Natural killer cell (primary cell): ENCODE results near the gene BEND4. TPM values are rescaled to one million over a fixed set of nuclear protein-coding genes. Genes with fewer than 3 reads are reported as not detected.

Source experiments
- ATAC-seq, 3 donors: fragments of 150-1000 bp in 2 of 3; fragments of 200-7000 bp in 1 of 3; cut with Tn5 transposase; 1 replicate in 1 of 3; 2 replicates in 2 of 3; pipeline ENCODE4 v1.10.0; 2021; ENCODE audit warnings: mild to moderate bottlenecking in 2 of 3, moderate library complexity in 2 of 3
- DNase-seq, 2 donors: peaks; one replicate each; pipeline versions ENCODE4 v3.0.0 to v3.0.0-alpha.2; 2013 to 2021; ENCODE audit warnings: mixed read lengths in 1 of 2
- H3K27ac ChIP-seq: one replicate; pipeline ENCODE4 v1.5.1; 2013; ENCODE audit warnings: mild to moderate bottlenecking, low read length
- H3K27me3 ChIP-seq: one replicate; pipeline ENCODE4 v1.6.1; 2013; ENCODE audit warnings: low read length; ENCODE audit not compliant: control insufficient read depth, insufficient read depth
- H3K36me3 ChIP-seq: one replicate; pipeline ENCODE4 v1.6.1; 2013; ENCODE audit warnings: low read length; ENCODE audit not compliant: control insufficient read depth, insufficient read depth
- H3K4me1 ChIP-seq: one replicate; pipeline ENCODE4 v1.6.1; 2013; ENCODE audit warnings: low read length; ENCODE audit not compliant: control insufficient read depth, insufficient read depth
- H3K4me3 ChIP-seq: one replicate; pipeline ENCODE4 v1.5.1; 2013; ENCODE audit warnings: low read length
- H3K9me3 ChIP-seq: one replicate; pipeline ENCODE4 v1.6.1; 2013; ENCODE audit warnings: low read length; ENCODE audit not compliant: control insufficient read depth, insufficient read depth
- H3K27ac Mint-ChIP-seq, 2 donors: one replicate each; pipeline ENCODE4 v1.8.0; 2022; ENCODE audit warnings: mild to moderate bottlenecking in 2 of 2, mixed read lengths in 2 of 2, moderate library complexity in 1 of 2
- H3K27me3 Mint-ChIP-seq, 2 donors: one replicate each; pipeline ENCODE4 v1.8.0; 2022; ENCODE audit warnings: low read depth in 2 of 2, mixed read lengths in 2 of 2
- H3K36me3 Mint-ChIP-seq: one replicate; pipeline ENCODE4 v1.8.0; 2022; ENCODE audit warnings: mixed read lengths
- H3K4me1 Mint-ChIP-seq, 2 donors: one replicate each; pipeline ENCODE4 v1.8.0; 2022; ENCODE audit warnings: mixed read lengths in 2 of 2
- H3K4me3 Mint-ChIP-seq: one replicate; pipeline ENCODE4 v1.8.0; 2022; ENCODE audit warnings: mild to moderate bottlenecking, moderate library complexity, mixed read lengths
- H3K9me3 Mint-ChIP-seq, 2 donors: one replicate each; pipeline ENCODE4 v1.8.0; 2022; ENCODE audit warnings: mixed read lengths in 2 of 2
- CTCF ChIP-seq: fragments of 200-600 bp; IDR thresholded peaks from one replicate; pipeline ENCODE4 v1.8.0; 2022; ENCODE audit warnings: antibody characterized with exemption
- WGBS: methylation state at CpG from one replicate; pipeline ENCODE4 v1.1.7; 2013; ENCODE audit warnings: missing lambda C conversion rate; ENCODE audit not compliant: insufficient coverage; 5-methylcytosine and 5-hydroxymethylcytosine counted together
- intact Hi-C: fragments of 100-400 bp; cut with micrococcal nuclease; formaldehyde crosslinking; loops from one replicate; pipeline ENCODE4 v1.14.2; 2022
- total RNA-seq, 4 donors: library from RNA; stranded (reverse); fragments of 120-200 nt in 1 of 4; gene quantifications; one replicate each; pipeline versions ENCODE4 v1.2.3 to v1.2.4, GENCODE V29; 2013 to 2022

Gene BEND4
- under 1 TPM; 0.23 to 0.45 (median 0.43) TPM for total RNA-seq
- total RNA-seq (2013): 3.1 TPM

DNA sequence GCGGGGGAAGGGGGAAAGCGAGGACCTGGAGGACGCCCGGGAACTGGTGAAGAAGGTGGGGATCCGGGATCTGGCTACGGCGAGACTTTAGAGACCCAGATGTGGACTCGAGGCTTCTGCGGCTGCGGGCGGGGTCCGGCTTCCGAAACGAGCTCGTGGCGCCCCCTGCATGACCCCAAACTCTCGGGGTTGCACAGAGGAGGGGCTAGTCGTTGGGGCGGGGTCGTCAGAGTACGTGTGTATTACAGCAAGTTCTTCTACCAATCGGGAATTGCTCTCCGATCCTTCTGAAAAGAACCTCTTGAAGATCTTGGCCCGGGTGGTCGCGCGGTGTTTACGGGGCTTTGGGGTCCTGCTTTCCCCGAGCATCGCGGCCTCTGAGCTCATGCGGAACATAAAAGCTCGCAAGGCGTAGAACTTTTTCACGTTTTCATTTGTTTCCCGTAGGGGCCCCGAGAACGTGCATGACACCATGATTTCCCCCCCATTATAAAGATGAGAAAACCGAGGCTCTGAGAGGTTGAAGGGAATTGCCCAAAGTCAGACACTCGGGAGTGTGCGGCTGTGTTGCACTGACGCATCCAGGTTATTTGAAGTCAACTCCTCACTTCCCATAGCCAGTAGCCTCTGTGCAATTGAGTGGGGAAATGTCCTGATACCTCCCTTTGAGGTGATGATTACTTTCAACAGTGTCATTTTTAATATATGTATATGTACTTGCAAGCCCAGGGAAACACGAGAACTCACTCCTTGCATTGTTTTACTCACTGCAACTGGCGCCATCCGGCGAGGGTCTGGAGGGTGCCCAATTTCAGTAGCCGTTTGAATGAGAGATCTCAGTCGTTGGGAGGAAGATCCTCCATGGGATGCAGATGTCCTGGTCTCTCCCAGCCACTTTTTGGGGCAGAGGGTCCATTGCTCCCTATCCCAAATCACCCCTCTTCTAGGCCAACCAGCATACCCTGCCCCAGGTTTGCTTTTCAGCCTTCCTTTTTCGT, at the start of gene BEND4:
TSS of gene BEND4 (minus strand) at position 149 of the 998 bp plus-strand sequence. CDS start 512 bp downstream, outside the sequence.
- H3K36me3 Mint-ChIP-seq: no peaks in the 10 kb centered on the region
- H3K9me3 Mint-ChIP-seq: no peaks in the 10 kb centered on the region
- peaks cover 38 to 39% of the 10 kb centered on the region in 2 donors for H3K27me3 Mint-ChIP-seq
- peaks cover 11% of the 10 kb centered on the region for H3K4me1 ChIP-seq
- no peaks in the 10 kb centered on the region for H3K36me3 ChIP-seq
- H3K27ac Mint-ChIP-seq: no peak within 1 kb of the TSS
- peaks cover 6% of the 10 kb centered on the region for H3K27me3 ChIP-seq
- intact Hi-C loops: no loop called here
- 12% methylated on average over 44 of the region's 49 CpGs for WGBS
- H3K4me3 ChIP-seq: peak within 1 kb of the TSS; percentile 38
- H3K4me1 Mint-ChIP-seq: peaks cover 16 to 23% of the 10 kb centered on the region in 2 donors
- peak in 2 of 3 donors; percentile 26 to 32 for ATAC-seq
- peak within 1 kb of the TSS; percentile 88 for H3K4me3 Mint-ChIP-seq
- peak in 1 of 2 donors; percentile 6 for DNase-seq
- no peak for TF ChIP-seq CTCF
- no peaks in the 10 kb centered on the region for H3K9me3 ChIP-seq
- H3K27ac ChIP-seq: no peak within 1 kb of the TSS

DNA sequence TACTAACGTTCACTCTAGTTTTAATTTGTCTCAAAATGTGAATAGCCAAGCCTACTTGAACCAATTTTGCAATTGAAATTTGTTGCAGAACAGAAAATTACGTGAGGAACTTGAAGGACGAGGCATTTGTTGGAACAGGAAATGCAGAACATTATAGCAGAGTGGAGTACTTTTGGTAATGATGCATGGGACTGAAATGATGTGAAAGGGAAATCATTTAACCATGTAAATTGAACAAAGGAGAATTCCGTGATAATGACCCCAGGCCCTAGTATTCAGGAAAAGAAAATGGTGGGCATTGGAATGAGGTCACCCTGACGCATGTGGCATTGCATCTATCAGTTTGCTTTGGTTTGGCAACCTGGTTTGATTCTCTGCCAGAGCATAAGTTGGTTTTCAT, 44.9 kb upstream of the BEND4 start:
- Mint-ChIP-seq H3K36me3 (no peaks in the 10 kb centered on the region), H3K27me3 (no peaks in the 10 kb centered on the region), H3K9me3 (peaks cover 0 to 4% of the 10 kb centered on the region in 2 donors), H3K27ac (no peak overlapping the region), H3K4me3 (no peak overlapping the region), H3K4me1 (no peaks in the 10 kb centered on the region)
- no peak for TF ChIP-seq CTCF
- no peak overlapping the region for H3K4me3 ChIP-seq
- intact Hi-C loops: no loop called here
- H3K27me3 ChIP-seq: no peaks in the 10 kb centered on the region
- H3K4me1 ChIP-seq: no peaks in the 10 kb centered on the region
- no peaks in the 10 kb centered on the region for H3K9me3 ChIP-seq
- DNase-seq (no peak), ATAC-seq (no peak)
- WGBS: 77% methylated on average over 5 of the region's 5 CpGs
- H3K27ac ChIP-seq: no peak overlapping the region
- H3K36me3 ChIP-seq: no peaks in the 10 kb centered on the region

- H3K27ac Mint-ChIP-seq: no peak overlapping the region
- H3K4me3 Mint-ChIP-seq: no peak overlapping the region
- H3K36me3 Mint-ChIP-seq: no peaks in the 10 kb centered on the region
- H3K27me3 Mint-ChIP-seq: peaks cover 3 to 7% of the 10 kb centered on the region in 2 donors
- H3K4me1 Mint-ChIP-seq: no peaks in the 10 kb centered on the region
- no peak overlapping the region for H3K4me3 ChIP-seq
- H3K36me3 ChIP-seq: no peaks in the 10 kb centered on the region
- intact Hi-C loops: no loop called here
- DNase-seq (no peak), ATAC-seq (no peak)
- no peaks in the 10 kb centered on the region for H3K27me3 ChIP-seq
- WGBS: 93% methylated on average over 2 of the region's 2 CpGs
- no peaks in the 10 kb centered on the region for H3K4me1 ChIP-seq
- H3K9me3 ChIP-seq: no peaks in the 10 kb centered on the region
- no peak for TF ChIP-seq CTCF
- H3K9me3 Mint-ChIP-seq: no peaks in the 10 kb centered on the region
- no peak overlapping the region for H3K27ac ChIP-seq
These were observed 20.5 kb upstream of the BEND4 start for GRCh38 chr4:42172921-42173320.
